ENCODE data around the gene DLGAP1.

The DLGAP1 gene

GRCh38 chr18:3793111-3793510 lies 662.0 kb downstream of the DLGAP1 start:
- TF ChIP-seq CTCF (IDR thresholded peaks at IDR 0.05; ENCODE audit: insufficient read depth, low read length) = no peak
- TF ChIP-seq GABPA (IDR thresholded peaks at IDR 0.05; ENCODE audit: low read depth) = no peak
- no peak for TF ChIP-seq POLR2AphosphoS5 (IDR thresholded peaks at IDR 0.05; ENCODE audit: low read depth)
- TF ChIP-seq, protein P1, sequence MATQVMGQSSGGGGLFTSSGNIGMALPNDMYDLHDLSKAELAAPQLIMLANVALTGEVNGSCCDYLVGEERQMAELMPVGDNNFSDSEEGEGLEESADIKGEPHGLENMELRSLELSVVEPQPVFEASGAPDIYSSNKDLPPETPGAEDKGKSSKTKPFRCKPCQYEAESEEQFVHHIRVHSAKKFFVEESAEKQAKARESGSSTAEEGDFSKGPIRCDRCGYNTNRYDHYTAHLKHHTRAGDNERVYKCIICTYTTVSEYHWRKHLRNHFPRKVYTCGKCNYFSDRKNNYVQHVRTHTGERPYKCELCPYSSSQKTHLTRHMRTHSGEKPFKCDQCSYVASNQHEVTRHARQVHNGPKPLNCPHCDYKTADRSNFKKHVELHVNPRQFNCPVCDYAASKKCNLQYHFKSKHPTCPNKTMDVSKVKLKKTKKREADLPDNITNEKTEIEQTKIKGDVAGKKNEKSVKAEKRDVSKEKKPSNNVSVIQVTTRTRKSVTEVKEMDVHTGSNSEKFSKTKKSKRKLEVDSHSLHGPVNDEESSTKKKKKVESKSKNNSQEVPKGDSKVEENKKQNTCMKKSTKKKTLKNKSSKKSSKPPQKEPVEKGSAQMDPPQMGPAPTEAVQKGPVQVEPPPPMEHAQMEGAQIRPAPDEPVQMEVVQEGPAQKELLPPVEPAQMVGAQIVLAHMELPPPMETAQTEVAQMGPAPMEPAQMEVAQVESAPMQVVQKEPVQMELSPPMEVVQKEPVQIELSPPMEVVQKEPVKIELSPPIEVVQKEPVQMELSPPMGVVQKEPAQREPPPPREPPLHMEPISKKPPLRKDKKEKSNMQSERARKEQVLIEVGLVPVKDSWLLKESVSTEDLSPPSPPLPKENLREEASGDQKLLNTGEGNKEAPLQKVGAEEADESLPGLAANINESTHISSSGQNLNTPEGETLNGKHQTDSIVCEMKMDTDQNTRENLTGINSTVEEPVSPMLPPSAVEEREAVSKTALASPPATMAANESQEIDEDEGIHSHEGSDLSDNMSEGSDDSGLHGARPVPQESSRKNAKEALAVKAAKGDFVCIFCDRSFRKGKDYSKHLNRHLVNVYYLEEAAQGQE (IDR thresholded peaks at IDR 0.05; ENCODE audit: insufficient replicate concordance, low read depth) = no peak
- TF ChIP-seq SPI1 (IDR thresholded peaks at IDR 0.05; ENCODE audit: borderline replicate concordance, low read depth) = no peak
- Histone ChIP-seq H3K4me3 (replicated peaks; ENCODE audit: insufficient read depth, low read length) (no peak overlapping the region), H3K27ac (replicated peaks) (no peak overlapping the region), H3K27me3 (ENCODE audit: insufficient read depth, poor library complexity, severe bottlenecking) (no peaks in the 10 kb centered on the region)
- no peak for DNase-seq (ENCODE audit: low read depth in 1 of 2, low spot score in 1 of 2)

- Histone ChIP-seq H3K27ac (replicated peaks) (no peak overlapping the region), H3K27me3 (ENCODE audit: insufficient read depth, poor library complexity, severe bottlenecking) (no peaks in the 10 kb centered on the region), H3K4me3 (replicated peaks; ENCODE audit: insufficient read depth, low read length) (no peak overlapping the region)
- DNase-seq (ENCODE audit: low read depth in 1 of 2, low spot score in 1 of 2) = no peak
- TF ChIP-seq SPI1 (IDR thresholded peaks at IDR 0.05; ENCODE audit: borderline replicate concordance, low read depth) = no peak
- no peak for TF ChIP-seq POLR2AphosphoS5 (IDR thresholded peaks at IDR 0.05; ENCODE audit: low read depth)
- no peak for TF ChIP-seq GABPA (IDR thresholded peaks at IDR 0.05; ENCODE audit: low read depth)
- TF ChIP-seq, protein P1 (IDR thresholded peaks at IDR 0.05; ENCODE audit: insufficient replicate concordance, low read depth) = no peak
- no peak for TF ChIP-seq CTCF (IDR thresholded peaks at IDR 0.05; ENCODE audit: insufficient read depth, low read length)
These were observed 662.4 kb downstream of the DLGAP1 start for GRCh38 chr18:3792711-3793110.

DNA sequence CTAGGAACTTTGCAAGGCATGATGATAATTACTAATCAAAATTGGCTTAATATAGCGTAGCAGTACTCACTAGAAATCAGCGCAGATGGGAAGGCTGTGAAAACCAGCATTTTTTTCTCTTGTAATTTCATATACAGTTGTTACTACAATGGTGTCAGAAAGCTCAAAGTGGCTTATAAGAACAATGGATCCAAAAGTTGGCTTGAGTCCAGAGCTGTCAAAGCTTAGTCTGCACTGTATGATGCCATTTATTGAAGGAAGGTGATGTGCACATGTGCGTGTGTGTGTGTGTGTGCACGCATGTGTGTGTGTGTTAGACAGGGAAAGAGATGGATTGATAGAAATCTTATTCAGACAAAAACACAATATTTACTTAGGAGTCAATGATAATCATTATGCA lies 663.9 kb downstream of the DLGAP1 start:
- H3K27ac ChIP-seq (replicated peaks) = no peak overlapping the region
- no peak for DNase-seq (ENCODE audit: low read depth in 1 of 2, low spot score in 1 of 2)
- H3K27me3 ChIP-seq (ENCODE audit: insufficient read depth, poor library complexity, severe bottlenecking) = no peaks in the 10 kb centered on the region
- no peak for TF ChIP-seq GABPA (IDR thresholded peaks at IDR 0.05; ENCODE audit: low read depth)
- TF ChIP-seq SPI1 (IDR thresholded peaks at IDR 0.05; ENCODE audit: borderline replicate concordance, low read depth) = no peak
- TF ChIP-seq, protein P1 (IDR thresholded peaks at IDR 0.05; ENCODE audit: insufficient replicate concordance, low read depth) = no peak
- no peak for TF ChIP-seq POLR2AphosphoS5 (IDR thresholded peaks at IDR 0.05; ENCODE audit: low read depth)
- TF ChIP-seq CTCF (IDR thresholded peaks at IDR 0.05; ENCODE audit: insufficient read depth, low read length) = no peak
- no peak overlapping the region for H3K4me3 ChIP-seq (replicated peaks; ENCODE audit: insufficient read depth, low read length)

Measured in HL-60 (cell line).